Measurements from ENCODE around the gene ZCWPW1. TPM values are rescaled to one million over a fixed set of nuclear protein-coding genes. Genes with fewer than 3 reads are reported as not detected.

Gene ZCWPW1
- total and polyA plus RNA-seq, 12 donors, result 3.3 to 7.5 (median 4.2) TPM

- H3K36me3 ChIP-seq, result peaks cover 0 to 25% (median 3%) of the 10 kb centered on the region in 9 donors
- H3K9me3 ChIP-seq, result no peaks in the 10 kb centered on the region
- TF ChIP-seq CTCF (IDR thresholded peaks at IDR 0.05), result no peak
- H3K27ac ChIP-seq, result peak overlapping the region; percentile 98 to 100 (median 99)
- ATAC-seq (no peak), DNase-seq (peak in 1 of 2 donors; percentile 33)
- H3K4me3 ChIP-seq, result peak overlapping the region in 9 of 10 donors; percentile 77 to 98 (median 92)
- H3K27me3 ChIP-seq, result no peaks in the 10 kb centered on the region
- whole genome bisulfite sequencing, 2 donors, result 41 to 44% methylated on average over 16 of the region's 16 CpGs
- intact Hi-C loops (cut with DNase I), result no loop called here
- peaks cover 6 to 36% (median 34%) of the 10 kb centered on the region in 9 donors for H3K4me1 ChIP-seq
These were observed 723 bp downstream of the ZCWPW1 start for GRCh38 chr7:100427762-100428198.

GRCh38 chr7:100426516-100426915 is 2.0 kb downstream of the ZCWPW1 start:
- H3K9me3 ChIP-seq, result no peaks in the 10 kb centered on the region
- intact Hi-C loops (cut with DNase I), result no loop called here
- no peak for TF ChIP-seq CTCF (IDR thresholded peaks at IDR 0.05)
- no peaks in the 10 kb centered on the region for H3K27me3 ChIP-seq
- peaks cover 6 to 24% (median 21%) of the 10 kb centered on the region in 9 donors for H3K4me1 ChIP-seq
- DNase-seq (no peak), ATAC-seq (no peak)
- H3K4me3 ChIP-seq, result no peak overlapping the region
- no peak overlapping the region for H3K27ac ChIP-seq
- peaks cover 0 to 15% (median 3%) of the 10 kb centered on the region in 9 donors for H3K36me3 ChIP-seq

GRCh38 chr7:100425347-100425746 is 3.2 kb downstream of the ZCWPW1 start:
- 31 to 74% methylated on average over 1 of the region's 1 CpG for WGBS, 2 donors
- Histone ChIP-seq H3K36me3 (peaks cover 0 to 8% (median 0%) of the 10 kb centered on the region in 9 donors), H3K27me3 (no peaks in the 10 kb centered on the region), H3K9me3 (no peaks in the 10 kb centered on the region), H3K27ac (no peak overlapping the region), H3K4me1 (peaks cover 1 to 12% (median 9%) of the 10 kb centered on the region in 9 donors), H3K4me3 (no peak overlapping the region)
- intact Hi-C loops (cut with DNase I), result no loop called here
- DNase-seq, result no peak
- ATAC-seq, result no peak
- TF ChIP-seq CTCF (IDR thresholded peaks at IDR 0.05), result no peak

GRCh38 chr7:100423315-100423714 is 5.2 kb downstream of the ZCWPW1 start:
- intact Hi-C loops (cut with DNase I), result no loop called here
- TF ChIP-seq CTCF (IDR thresholded peaks at IDR 0.05), result no peak
- no peak overlapping the region for H3K4me3 ChIP-seq
- H3K9me3 ChIP-seq, result no peaks in the 10 kb centered on the region
- DNase-seq (no peak), ATAC-seq (no peak)
- 84 to 92% methylated on average over 6 of the region's 6 CpGs for WGBS, 2 donors
- peaks cover 0 to 8% (median 0%) of the 10 kb centered on the region in 9 donors for H3K36me3 ChIP-seq
- H3K4me1 ChIP-seq, result peaks cover 0 to 9% (median 6%) of the 10 kb centered on the region in 9 donors
- H3K27ac ChIP-seq, result no peak overlapping the region
- H3K27me3 ChIP-seq, result no peaks in the 10 kb centered on the region
